OCI-LY1 (cell line): Measurements from ENCODE around the gene PSD2.

Source experiments
- H2AFZ ChIP-seq: fragments of 200-600 bp; sonication (generic), shearing (Covaris generic); 2 replicates; pipeline ENCODE4 v1.6.0; 2014; ENCODE audit warnings: antibody characterized with exemption, mild to moderate bottlenecking, low read length
- H3F3A ChIP-seq: fragments of 200-600 bp; sonication (generic), shearing (Covaris generic); 2 replicates; pipeline ENCODE4 v1.6.0; 2014; ENCODE audit warnings: mild to moderate bottlenecking, antibody characterized with exemption, low read length, moderate library complexity; ENCODE audit not compliant: insufficient read depth
- H3K27ac ChIP-seq: fragments of 200-600 bp; sonication (generic); 2 replicates; pipeline ENCODE4 v1.5.1; 2014; ENCODE audit warnings: low read length, mixed run types, mild to moderate bottlenecking, low read depth; ENCODE audit not compliant: poor library complexity, severe bottlenecking
- H3K27me3 ChIP-seq: fragments of 200-600 bp; sonication (generic); 2 replicates; pipeline ENCODE4 v1.6.0; 2014; ENCODE audit warnings: antibody characterized with exemption, mild to moderate bottlenecking, low read length, moderate library complexity; ENCODE audit not compliant: insufficient read depth
- H3K36me3 ChIP-seq: fragments of 200-600 bp; sonication (generic); 2 replicates; pipeline ENCODE4 v1.6.1; 2014; ENCODE audit warnings: mild to moderate bottlenecking, antibody characterized with exemption, low read length, moderate library complexity, mixed read lengths; ENCODE audit not compliant: insufficient read depth
- H3K4me1 ChIP-seq: fragments of 200-600 bp; sonication (generic); 2 replicates; pipeline ENCODE4 v1.5.1; 2014; ENCODE audit warnings: mild to moderate bottlenecking, low read length, moderate library complexity; ENCODE audit not compliant: insufficient read depth, severe bottlenecking
- H3K4me2 ChIP-seq: fragments of 200-600 bp; sonication (generic), shearing (Covaris generic); 2 replicates; pipeline ENCODE4 v1.6.1; 2014; ENCODE audit warnings: low read length
- H3K4me3 ChIP-seq: fragments of 200-600 bp; sonication (generic); 2 replicates; pipeline ENCODE4 v1.5.1; 2014; ENCODE audit warnings: low read length, low read depth, mild to moderate bottlenecking, mixed read lengths; ENCODE audit not compliant: poor library complexity, severe bottlenecking
- H3K79me2 ChIP-seq: fragments of 200-600 bp; shearing (Covaris generic); 2 replicates; pipeline ENCODE4 v1.6.1; 2016; ENCODE audit warnings: mixed run types, low read length, mixed read lengths; ENCODE audit not compliant: insufficient read depth
- H3K9ac ChIP-seq: fragments of 200-600 bp; sonication (generic), shearing (Covaris generic); 2 replicates; pipeline ENCODE4 v1.6.1; 2014; ENCODE audit warnings: mild to moderate bottlenecking, low read length, mixed read lengths
- H3K9me2 ChIP-seq: fragments of 200-600 bp; sonication (generic), shearing (Covaris generic); 2 replicates; pipeline ENCODE4 v1.6.1; 2014; ENCODE audit warnings: low read depth, mild to moderate bottlenecking, low read length, mixed read lengths
- H3K9me3 ChIP-seq: fragments of 200-600 bp; shearing (Covaris generic); 2 replicates; pipeline ENCODE4 v1.6.1; 2014; ENCODE audit warnings: low read length, mixed read lengths
- H4K20me1 ChIP-seq: fragments of 200-600 bp; sonication (generic), shearing (Covaris generic); 2 replicates; pipeline ENCODE4 v1.6.0; 2016; ENCODE audit warnings: mild to moderate bottlenecking, low read length; ENCODE audit not compliant: insufficient read depth
- EZH2 ChIP-seq: fragments of 200-600 bp; sonication (generic), shearing (Covaris generic); IDR thresholded peaks from 2 replicates; pipeline ENCODE4 v1.8.0; 2017; ENCODE audit warnings: borderline replicate concordance, mixed run types, mild to moderate bottlenecking, antibody characterized with exemption, low read length, moderate library complexity, mixed read lengths
- TF ChIP-seq, protein P1 (sequence below): fragments of 200-600 bp; sonication (generic), shearing (Covaris generic); IDR thresholded peaks from 2 replicates; pipeline ENCODE4 v1.5.1; 2017; ENCODE audit warnings: mild to moderate bottlenecking, antibody characterized with exemption, low read length, moderate library complexity, mixed read lengths

The PSD2 gene

DNA sequence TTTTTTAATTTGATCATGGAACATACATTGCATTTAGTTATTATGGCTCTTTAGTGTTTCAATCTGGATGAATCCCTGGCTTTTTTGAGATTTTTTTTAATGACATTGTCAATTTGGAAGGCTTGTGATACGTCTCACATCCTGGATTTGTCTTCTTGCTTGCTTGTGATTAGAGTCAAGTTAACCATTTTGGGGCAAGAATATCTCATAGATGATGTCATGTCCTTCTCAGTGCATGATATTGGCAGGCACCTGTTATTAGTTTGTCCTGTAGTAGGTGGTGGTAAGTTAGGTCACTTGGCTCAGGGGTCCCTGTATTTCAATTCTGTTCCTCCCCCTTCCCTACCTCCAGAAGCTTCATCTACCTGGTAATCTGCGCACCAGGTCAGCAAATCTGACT is 3.3 kb downstream of the PSD2 start:
- Histone ChIP-seq H3K4me3 (no peak overlapping the region), H3K4me2 (no peak overlapping the region), H4K20me1 (no peaks in the 10 kb centered on the region), H3K4me1 (no peaks in the 10 kb centered on the region), H3F3A (no peaks in the 10 kb centered on the region), H2AFZ (no peak overlapping the region), H3K27me3 (no peaks in the 10 kb centered on the region; the same call in 1 of the 2 replicates), H3K9me2 (no peaks in the 10 kb centered on the region), H3K79me2 (no peaks in the 10 kb centered on the region), H3K36me3 (no peaks in the 10 kb centered on the region), H3K9me3 (no peaks in the 10 kb centered on the region), H3K9ac (no peak overlapping the region), H3K27ac (no peak overlapping the region)
- TF ChIP-seq EZH2: no peak
- TF ChIP-seq, protein P1, sequence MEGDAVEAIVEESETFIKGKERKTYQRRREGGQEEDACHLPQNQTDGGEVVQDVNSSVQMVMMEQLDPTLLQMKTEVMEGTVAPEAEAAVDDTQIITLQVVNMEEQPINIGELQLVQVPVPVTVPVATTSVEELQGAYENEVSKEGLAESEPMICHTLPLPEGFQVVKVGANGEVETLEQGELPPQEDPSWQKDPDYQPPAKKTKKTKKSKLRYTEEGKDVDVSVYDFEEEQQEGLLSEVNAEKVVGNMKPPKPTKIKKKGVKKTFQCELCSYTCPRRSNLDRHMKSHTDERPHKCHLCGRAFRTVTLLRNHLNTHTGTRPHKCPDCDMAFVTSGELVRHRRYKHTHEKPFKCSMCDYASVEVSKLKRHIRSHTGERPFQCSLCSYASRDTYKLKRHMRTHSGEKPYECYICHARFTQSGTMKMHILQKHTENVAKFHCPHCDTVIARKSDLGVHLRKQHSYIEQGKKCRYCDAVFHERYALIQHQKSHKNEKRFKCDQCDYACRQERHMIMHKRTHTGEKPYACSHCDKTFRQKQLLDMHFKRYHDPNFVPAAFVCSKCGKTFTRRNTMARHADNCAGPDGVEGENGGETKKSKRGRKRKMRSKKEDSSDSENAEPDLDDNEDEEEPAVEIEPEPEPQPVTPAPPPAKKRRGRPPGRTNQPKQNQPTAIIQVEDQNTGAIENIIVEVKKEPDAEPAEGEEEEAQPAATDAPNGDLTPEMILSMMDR: no peak

- H3K4me3 ChIP-seq: no peak overlapping the region
- no peaks in the 10 kb centered on the region for H3K27me3 ChIP-seq
- no peak overlapping the region for H2AFZ ChIP-seq
- H4K20me1 ChIP-seq: no peaks in the 10 kb centered on the region
- no peak overlapping the region for H3K27ac ChIP-seq
- H3K9me3 ChIP-seq: no peaks in the 10 kb centered on the region
- TF ChIP-seq EZH2: no peak
- TF ChIP-seq, protein P1: no peak
- H3K9ac ChIP-seq: no peak overlapping the region
- H3K4me2 ChIP-seq: no peak overlapping the region
- H3K9me2 ChIP-seq: no peaks in the 10 kb centered on the region
- no peaks in the 10 kb centered on the region for H3F3A ChIP-seq
- no peaks in the 10 kb centered on the region for H3K79me2 ChIP-seq
- H3K4me1 ChIP-seq: no peaks in the 10 kb centered on the region
- no peaks in the 10 kb centered on the region for H3K36me3 ChIP-seq
Measured at GRCh38 chr5:139799359-139799758, 3.8 kb downstream of the PSD2 start.

DNA sequence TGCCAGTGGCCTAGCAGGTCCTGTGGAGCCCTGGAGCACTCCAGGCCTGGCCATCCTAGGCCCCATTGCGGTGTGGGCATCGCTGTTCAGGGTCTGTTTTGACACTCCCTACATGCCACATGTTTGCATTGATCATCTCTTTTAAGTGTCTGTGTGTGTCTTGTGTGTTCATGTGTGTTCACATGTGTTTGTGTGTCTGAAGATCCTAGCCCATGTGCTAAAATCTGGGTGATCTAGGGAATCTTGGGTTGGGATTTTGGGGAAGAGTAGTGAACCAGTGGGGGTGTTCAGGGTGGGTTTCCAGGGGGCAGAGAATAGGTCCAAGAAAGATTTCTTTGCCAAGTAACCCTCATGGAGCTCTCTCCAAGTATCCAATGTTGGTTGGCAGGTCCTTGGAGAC is 8.4 kb downstream of the PSD2 start:
- no peak overlapping the region for H2AFZ ChIP-seq
- no peaks in the 10 kb centered on the region for H3K9me2 ChIP-seq
- no peak overlapping the region for H3K4me3 ChIP-seq
- no peaks in the 10 kb centered on the region for H3K9me3 ChIP-seq
- no peaks in the 10 kb centered on the region for H3F3A ChIP-seq
- no peak overlapping the region for H3K9ac ChIP-seq
- no peaks in the 10 kb centered on the region for H3K27me3 ChIP-seq
- no peak overlapping the region for H3K27ac ChIP-seq
- no peak overlapping the region for H3K4me2 ChIP-seq
- TF ChIP-seq EZH2: no peak
- TF ChIP-seq, protein P1: no peak
- H4K20me1 ChIP-seq: no peaks in the 10 kb centered on the region
- no peaks in the 10 kb centered on the region for H3K4me1 ChIP-seq
- no peaks in the 10 kb centered on the region for H3K79me2 ChIP-seq
- no peaks in the 10 kb centered on the region for H3K36me3 ChIP-seq
